NCI-H345 treated with DMSO at 0.1 percent for 48 hours (cell line): Measurements from ENCODE around the gene TCF7L1.
"Not testable (repeated sequence)": the region's sequence is repeated elsewhere in the genome, so short reads cannot be mapped to it uniquely, and the experiment has no call there.

ENCODE experiments used
- DNase-seq: peaks from one replicate; lab custom pipeline; 2025; ENCODE audit not compliant: unreplicated experiment; lab: John Stamatoyannopoulos, UW

The TCF7L1 gene

DNA sequence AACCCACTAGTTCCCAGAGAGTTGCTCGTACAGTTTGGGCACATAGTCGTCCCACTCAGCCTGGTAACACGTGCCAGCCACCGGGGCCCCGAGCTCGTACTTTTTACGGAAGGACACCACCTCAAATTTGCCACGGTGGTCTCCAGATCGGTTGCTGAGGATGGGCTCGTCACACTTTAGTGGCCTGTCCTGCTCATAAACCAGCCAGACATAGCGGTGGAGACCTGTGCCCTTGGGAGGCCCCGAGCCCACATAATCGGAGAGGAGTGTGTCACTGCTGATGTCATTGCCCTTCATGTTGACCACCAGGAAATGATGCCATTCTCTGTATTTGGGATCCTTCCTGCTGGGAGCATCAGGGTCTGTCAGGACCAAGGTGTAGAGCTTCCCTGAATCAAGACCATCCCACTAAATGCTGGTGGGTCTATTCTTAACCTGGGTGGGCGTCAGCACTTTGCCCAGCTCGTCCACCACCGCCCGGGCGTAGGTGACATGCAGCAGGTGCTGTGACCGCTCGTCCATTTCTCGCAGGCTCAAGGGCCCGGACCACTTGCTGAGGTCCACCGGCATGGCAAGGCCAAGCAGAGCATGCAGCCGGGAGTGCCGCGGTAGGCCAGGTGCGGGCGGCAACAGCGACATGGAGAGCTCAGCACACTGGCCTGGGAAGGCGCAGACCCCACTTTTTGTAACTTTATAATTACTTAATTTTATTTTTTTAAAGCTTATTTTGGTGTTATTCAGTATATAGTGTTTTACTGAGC lies 208.3 kb downstream of the TCF7L1 start:
- DNase-seq: no peak

DNA sequence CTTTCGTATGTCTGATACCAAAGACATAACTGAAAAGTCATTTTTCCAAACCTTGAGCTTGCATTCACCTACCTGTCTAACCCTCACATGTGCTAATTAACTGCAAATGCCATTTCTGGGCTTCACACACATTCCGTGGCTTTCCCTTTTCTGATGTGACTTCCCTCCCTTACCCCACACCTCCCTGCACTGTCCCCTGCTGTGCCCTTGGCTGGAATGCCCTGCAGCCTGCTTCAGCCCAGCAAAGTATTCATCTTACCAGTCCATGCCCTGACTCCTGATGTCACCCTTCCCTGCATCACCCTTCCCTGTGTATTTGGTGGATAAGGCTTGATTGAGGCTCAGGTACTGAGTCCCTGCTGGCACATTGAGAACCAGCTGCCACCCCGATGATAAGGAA lies 209.0 kb downstream of the TCF7L1 start:
- no peak for DNase-seq

DNA sequence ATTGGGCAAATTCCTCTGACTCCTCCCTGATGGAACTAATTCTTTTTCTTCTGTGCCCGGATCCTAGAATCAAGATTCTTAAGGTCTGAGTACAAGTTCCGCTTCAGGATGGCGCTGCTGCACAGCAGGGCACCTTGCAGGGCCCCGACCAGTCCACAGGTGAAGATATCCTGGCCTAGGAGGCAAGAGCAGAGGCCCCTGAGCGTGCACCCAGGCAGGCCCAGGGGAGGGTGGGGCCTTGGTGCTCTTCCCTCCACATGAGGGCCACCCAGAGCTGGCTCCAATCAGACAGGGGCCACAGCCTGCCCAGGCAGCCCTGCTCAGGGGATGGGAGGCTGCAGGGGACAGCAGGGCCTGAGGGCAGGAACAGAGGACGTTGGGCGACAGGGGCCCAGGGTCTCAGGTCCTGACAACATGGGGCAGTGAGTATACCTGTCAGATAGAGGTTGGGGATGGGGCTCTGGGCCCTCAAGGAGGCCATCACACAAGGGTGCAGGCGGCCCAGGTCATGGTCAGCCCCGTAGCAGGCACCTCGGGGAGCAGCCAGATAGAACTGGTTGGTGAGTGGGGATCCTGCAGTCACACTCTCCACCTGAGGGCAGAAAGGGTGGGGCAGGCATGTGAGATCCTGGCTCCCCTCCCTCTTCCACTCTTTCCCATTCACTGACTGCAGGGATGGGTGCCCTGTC lies 210.2 kb downstream of the TCF7L1 start:
- DNase-seq: not testable (repeated sequence)

DNA sequence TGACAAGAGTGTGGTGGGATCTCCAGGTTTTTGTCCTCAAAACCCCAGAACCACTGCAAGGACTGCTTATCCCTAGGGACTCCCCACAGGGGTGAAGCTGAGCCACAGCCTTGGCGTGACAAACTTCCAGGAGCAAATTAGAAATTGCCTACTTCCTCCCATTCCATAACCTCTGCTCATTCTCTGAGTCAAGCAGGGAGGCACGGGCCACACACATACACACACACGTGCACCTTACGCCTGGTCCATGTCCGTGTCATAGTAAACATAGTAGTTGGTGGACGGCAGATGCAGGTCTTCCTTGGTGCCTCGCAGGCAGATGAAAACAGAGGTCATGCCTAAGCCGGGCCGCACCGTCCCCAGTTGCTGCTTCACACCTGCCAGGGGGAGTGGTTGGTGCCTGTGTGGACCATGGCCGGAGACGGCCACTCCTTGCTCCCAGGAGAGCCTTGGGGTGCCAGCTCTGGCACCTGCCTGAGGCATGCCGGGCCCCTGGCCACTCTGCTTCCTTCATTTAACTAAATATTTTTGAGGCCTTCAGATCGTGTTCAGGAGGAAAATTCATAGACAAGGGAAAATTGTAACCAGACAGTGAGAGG lies 211.3 kb downstream of the TCF7L1 start:
- DNase-seq: no peak

DNA sequence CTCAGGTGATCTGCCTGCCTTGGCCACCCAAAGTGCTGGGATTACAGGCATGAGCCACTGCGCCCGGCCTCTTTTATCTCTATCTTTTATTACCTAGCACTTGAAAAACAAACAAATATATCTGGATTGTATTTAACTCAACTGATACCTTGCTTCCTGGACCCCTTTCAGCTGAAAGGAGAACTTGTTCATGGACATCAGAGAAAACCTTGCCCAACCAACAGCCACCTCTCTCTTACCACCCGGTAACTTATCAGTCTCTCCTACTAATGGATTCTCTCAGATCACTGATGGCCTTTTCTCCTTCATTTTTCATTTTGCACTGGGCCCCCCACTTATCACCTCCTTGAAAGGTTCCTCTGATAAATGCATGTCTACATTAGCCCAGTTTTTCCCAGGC lies 214.4 kb downstream of the TCF7L1 start:
- DNase-seq: no peak

DNA sequence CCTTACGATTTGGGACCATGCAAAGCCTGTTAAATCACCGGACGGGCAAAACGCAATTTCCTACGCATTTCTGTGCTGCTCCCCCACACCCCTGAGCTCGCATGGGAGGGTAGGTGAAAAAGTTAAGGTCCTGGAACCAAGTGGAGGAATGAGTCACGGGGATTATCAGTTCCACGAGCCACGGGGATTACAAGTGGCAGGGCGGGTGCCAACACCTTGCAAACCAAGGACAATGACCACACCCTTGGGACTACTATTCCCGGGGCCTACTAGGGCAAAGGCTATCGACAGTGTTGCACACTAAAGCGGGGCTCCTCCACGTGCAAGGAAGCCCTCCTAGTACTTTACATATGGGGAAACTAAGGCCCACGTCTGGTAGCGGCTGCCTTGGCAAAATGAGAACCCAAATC lies 220.7 kb downstream of the TCF7L1 start:
- no peak for DNase-seq

DNA sequence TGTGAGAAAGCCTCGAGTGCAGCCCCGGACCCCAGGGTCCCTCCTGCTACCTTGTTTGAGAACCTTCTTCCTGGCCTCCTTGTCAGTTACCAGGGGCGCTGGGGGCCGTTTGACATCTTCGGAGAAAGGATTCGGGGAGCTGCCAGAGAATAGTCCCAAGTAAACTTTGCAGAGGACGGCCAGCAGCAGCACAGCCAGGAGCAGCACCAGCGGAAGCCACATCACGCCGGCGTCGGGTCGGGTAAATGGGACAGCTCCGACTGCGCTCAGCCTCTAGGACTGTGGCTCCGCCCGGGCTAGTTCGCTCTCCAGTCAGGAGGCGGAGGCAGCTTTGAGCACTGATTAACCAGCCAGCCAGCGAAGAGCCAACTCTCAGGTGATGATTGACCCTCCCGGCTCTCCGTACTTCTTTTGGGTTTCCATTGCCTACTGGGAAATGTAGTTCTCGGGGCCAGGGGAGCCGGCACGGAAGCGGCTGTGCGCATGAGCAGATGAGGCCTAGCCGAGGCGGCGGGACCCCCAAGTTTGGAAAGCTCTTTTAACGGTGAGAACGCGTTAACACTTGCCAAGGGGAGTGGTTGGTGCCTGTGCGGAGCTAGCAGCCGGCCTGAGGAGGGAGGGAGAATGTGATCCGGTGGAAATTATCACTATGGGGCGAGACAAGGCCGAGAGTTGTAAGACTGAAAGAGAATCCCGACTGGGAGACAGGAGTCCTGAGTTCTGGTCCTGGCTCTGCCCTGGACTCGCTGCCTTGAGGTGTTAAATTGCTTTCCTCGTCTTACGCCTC lies 221.3 kb downstream of the TCF7L1 start, which contains the start of the genes ELMOD3 and RETSAT:
Gene ELMOD3, plus strand, starts transcription at position 484 of the 787 bp plus-strand sequence. CDS start 2,430 bp downstream, outside the sequence.
Gene RETSAT, minus strand, starts transcription at position 243 of the 787 bp plus-strand sequence. Its CDS starts 21 bp downstream, at position 222.
- DNase-seq: peak; percentile 97

DNA sequence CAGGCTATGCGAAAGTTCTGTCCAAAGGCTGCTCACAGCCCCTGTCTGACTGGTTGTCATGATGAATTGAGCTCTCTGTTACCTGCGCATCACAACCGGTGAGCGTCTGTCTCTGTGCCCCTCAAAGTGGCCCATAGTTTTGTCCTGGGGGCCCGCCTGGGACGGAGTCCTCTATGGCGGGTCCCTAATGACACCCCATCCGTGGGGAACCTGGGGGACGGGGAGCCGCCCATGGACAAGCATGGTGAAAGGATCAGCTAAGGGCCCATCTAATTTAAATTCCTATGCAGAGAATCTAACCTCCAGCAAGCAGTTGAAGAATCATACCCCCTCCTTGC lies 221.8 kb downstream of the TCF7L1 start:
- no peak for DNase-seq

DNA sequence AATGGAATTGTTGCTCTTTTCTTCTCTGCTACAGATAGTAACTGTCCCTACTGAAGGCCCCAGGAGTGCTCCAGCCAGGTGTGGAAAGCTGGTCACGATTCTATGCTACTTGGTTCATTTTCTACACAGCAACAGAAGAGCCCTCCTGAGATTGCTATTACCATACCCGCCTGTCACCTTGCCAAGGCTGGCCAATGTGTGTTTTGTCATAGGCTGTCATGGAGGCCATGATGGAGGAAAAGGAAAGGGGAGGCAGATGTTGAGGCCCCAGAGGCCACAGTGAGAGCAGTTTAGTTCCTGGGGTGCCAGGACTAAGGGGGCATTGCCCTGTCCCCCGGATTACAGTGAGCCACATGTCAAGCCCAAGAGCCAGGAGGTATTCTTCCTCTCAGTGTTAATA lies 222.3 kb downstream of the TCF7L1 start:
- no peak for DNase-seq

DNA sequence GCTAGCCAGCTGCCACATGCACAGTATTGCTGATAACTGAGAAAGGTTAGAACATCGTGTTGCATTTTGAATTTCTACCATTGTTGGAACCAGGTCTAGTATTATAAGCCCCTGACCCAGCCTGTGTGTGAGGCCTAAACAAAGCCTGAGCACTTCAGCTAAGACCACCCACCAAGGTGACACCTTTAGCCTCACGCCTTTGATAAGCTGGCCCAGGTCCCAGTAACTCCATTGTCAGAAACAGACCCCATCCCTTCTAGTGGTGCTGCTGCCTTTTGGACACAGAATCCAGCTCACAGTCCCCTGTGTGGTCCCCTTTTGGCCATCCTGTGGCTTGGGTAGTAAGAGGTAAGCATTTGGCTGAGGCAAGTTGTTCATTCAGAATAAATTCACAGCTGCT lies 223.0 kb downstream of the TCF7L1 start:
- DNase-seq: no peak

DNA sequence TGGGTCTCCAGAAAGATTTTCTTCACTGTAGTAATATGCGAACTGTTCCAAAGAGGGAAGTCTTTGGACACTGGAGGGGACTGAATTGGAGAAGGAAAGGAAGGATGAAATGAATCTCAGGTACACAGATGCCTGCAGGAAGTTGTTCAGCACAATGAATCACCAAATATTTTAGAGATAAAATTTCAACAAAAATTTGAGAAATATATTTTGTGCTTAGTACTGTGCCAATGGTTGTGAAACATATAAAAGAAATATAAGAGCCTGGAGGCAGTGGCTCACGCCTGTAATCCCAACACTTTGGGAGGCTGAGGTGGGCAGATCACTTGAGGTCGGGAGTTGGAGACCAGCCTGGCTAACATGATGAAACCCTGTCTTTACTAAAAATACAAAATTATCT lies 224.5 kb downstream of the TCF7L1 start:
- DNase-seq: no peak
